ENCODE results near the gene TMEFF1.

Gene TMEFF1, protein sequence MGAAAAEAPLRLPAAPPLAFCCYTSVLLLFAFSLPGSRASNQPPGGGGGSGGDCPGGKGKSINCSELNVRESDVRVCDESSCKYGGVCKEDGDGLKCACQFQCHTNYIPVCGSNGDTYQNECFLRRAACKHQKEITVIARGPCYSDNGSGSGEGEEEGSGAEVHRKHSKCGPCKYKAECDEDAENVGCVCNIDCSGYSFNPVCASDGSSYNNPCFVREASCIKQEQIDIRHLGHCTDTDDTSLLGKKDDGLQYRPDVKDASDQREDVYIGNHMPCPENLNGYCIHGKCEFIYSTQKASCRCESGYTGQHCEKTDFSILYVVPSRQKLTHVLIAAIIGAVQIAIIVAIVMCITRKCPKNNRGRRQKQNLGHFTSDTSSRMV

DNA sequence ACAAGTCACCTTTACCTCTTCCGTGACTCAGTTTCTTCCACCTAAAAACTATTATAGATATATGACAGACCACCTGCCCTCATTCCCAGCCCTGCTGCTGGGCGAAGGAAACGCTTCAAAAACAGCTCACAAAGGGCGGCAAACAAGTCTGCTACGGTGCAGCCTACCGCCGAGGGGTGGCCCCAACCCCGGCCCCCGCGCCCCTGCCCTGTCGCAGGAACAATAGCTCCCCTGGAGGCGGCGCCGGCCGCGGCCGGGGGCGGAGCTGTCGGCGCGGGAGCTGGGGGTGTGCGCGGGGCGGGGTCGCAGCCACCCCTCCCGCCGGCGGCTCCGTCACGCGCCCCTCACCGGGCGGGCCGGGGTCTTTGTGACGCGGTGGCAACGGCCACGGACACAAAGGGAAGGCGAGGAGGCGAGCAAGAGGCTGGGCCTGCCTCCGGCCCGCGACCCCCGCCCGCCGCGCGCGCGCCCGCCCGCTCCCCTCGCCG, at the start of gene TMEFF1:
TMEFF1 (plus strand) TSS at position 362 of the 488 bp plus-strand sequence. CDS start 396 bp downstream, outside the sequence.
- DNase-seq (ENCODE audit: extremely low spot score), result peak; percentile 80
- ChIA-PET POLR2A (interaction anchor here (0.6 kb wide), 1 partner anchor 12 kb away, joined by 3 read pairs; no protein-coding TSS in a partner anchor), CTCF (interaction anchor here (1.1 kb wide), 1 partner anchor 8 kb away, joined by 3 read pairs; no protein-coding TSS in a partner anchor)
- TF ChIP-seq PKNOX1 (IDR thresholded peaks at IDR 0.05), result no peak
- peak; percentile 78 for TF ChIP-seq L3MBTL2 (conservative IDR thresholded peaks at IDR 0.05)
- TF ChIP-seq ARNT (IDR thresholded peaks at IDR 0.05), result no peak
- no peak for TF ChIP-seq FOXK2 (IDR thresholded peaks at IDR 0.05)

DNA sequence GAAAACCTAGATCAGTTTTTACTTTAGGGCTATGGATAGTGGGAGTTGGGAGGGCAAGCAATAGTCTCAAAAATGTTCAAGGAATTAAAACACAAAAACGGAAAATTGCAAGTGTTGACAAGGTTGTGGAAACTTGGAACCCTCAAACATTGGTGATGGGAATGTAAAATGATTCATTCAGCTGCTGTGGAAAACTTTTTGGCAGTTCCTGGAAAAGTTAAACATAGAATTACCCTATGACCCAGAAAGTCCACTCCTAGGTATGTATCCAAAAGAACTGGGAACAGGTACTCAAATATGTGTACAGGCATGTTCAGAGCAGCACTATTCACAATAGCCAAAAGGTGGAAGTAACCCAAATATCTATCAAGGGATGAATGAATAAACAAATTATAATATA, 47.2 kb upstream of the TMEFF1 start:
- POLR2A ChIA-PET, result interaction anchor here (0.8 to 2.6 kb wide), 3 partner anchors 10 to 72 kb away, joined by 3 to 12 read pairs (median 4); no protein-coding TSS in a partner anchor
- CTCF ChIA-PET, result no interaction called here
- no peak for DNase-seq (ENCODE audit: extremely low spot score)
- TF ChIP-seq ARNT (IDR thresholded peaks at IDR 0.05) (no peak), FOXA1 (IDR thresholded peaks at IDR 0.05) (no peak), SP1 (IDR thresholded peaks at IDR 0.05) (no peak), FOXK2 (IDR thresholded peaks at IDR 0.05) (no peak), BHLHE40 (IDR thresholded peaks at IDR 0.05; ENCODE audit: borderline replicate concordance) (no peak), L3MBTL2 (conservative IDR thresholded peaks at IDR 0.05) (no peak), TARDBP (IDR thresholded peaks at IDR 0.05) (no peak), SUZ12 (IDR thresholded peaks at IDR 0.05) (no peak), FOXM1 (IDR thresholded peaks at IDR 0.05; ENCODE audit: borderline replicate concordance) (no peak), HDGF (IDR thresholded peaks at IDR 0.05; ENCODE audit: borderline replicate concordance) (no peak), ELF4 (IDR thresholded peaks at IDR 0.05) (no peak), CTBP1 (IDR thresholded peaks at IDR 0.05; ENCODE audit: borderline replicate concordance) (no peak), LEF1 (IDR thresholded peaks at IDR 0.05; ENCODE audit: borderline replicate concordance) (no peak), ZNF384 (IDR thresholded peaks at IDR 0.05) (no peak), NFRKB (IDR thresholded peaks at IDR 0.05) (no peak), PKNOX1 (IDR thresholded peaks at IDR 0.05) (no peak)

DNA sequence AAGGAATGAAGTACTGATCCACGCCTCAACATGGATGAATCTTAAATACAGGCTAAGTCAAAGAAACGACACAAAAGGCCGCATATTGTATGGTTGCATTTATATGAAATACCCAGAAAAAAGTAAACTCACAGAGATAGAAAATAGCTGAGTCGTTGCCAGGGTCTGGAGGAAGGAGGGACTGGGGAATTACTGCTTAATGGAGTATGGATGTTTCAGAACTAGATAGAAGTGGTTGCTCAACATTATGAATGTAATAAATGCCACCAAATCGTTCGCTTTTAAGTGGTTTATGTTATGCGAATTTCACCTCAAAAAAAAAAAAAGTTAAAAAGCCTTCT, 46.8 kb upstream of the TMEFF1 start:
- no peak for TF ChIP-seq ARNT (IDR thresholded peaks at IDR 0.05)
- no peak for TF ChIP-seq CTBP1 (IDR thresholded peaks at IDR 0.05; ENCODE audit: borderline replicate concordance)
- TF ChIP-seq LEF1 (IDR thresholded peaks at IDR 0.05; ENCODE audit: borderline replicate concordance), result no peak
- CTCF ChIA-PET, result no interaction called here
- DNase-seq (ENCODE audit: extremely low spot score), result no peak
- POLR2A ChIA-PET, result interaction anchor here (0.7 to 2.6 kb wide), 5 partner anchors 10 to 74 kb away, joined by 3 to 12 read pairs (median 4); no protein-coding TSS in a partner anchor

- TF ChIP-seq FOXK2 (IDR thresholded peaks at IDR 0.05) (no peak), L3MBTL2 (conservative IDR thresholded peaks at IDR 0.05) (peak; percentile 72), LEF1 (IDR thresholded peaks at IDR 0.05; ENCODE audit: borderline replicate concordance) (no peak), FOXM1 (IDR thresholded peaks at IDR 0.05; ENCODE audit: borderline replicate concordance) (peak; percentile 55; the same call in 1 of the 2 replicates)
- ChIA-PET CTCF (interaction anchor here (0.6 kb wide), 1 partner anchor 22 kb away, joined by 4 read pairs; no protein-coding TSS in a partner anchor), POLR2A (interaction anchor here (0.7 to 2.6 kb wide), 5 partner anchors 9 to 75 kb away, joined by 3 to 12 read pairs (median 4); no protein-coding TSS in a partner anchor)
- peak; percentile 78 for DNase-seq (ENCODE audit: extremely low spot score)
Observed at GRCh38 chr9:100426530-100427365, 46.2 kb upstream of the TMEFF1 start, which contains the start of gene MSANTD3. TSS of gene MSANTD3 (plus strand) at chr9:100427143. CDS start at chr9:100441939, 14,796 bp downstream.

- POLR2A ChIA-PET, result interaction anchor here (0.8 to 2.6 kb wide), 3 partner anchors 13 to 74 kb away, joined by 3 to 12 read pairs (median 6); no protein-coding TSS in a partner anchor
- CTCF ChIA-PET, result no interaction called here
- TF ChIP-seq SP1 (IDR thresholded peaks at IDR 0.05) (no peak), BHLHE40 (IDR thresholded peaks at IDR 0.05; ENCODE audit: borderline replicate concordance) (no peak), ELF4 (IDR thresholded peaks at IDR 0.05) (no peak), TARDBP (IDR thresholded peaks at IDR 0.05) (no peak), FOXM1 (IDR thresholded peaks at IDR 0.05; ENCODE audit: borderline replicate concordance) (no peak), PKNOX1 (IDR thresholded peaks at IDR 0.05) (no peak), ARNT (IDR thresholded peaks at IDR 0.05) (no peak), CTBP1 (IDR thresholded peaks at IDR 0.05; ENCODE audit: borderline replicate concordance) (no peak), FOXA1 (IDR thresholded peaks at IDR 0.05) (no peak), SUZ12 (IDR thresholded peaks at IDR 0.05) (no peak), NFRKB (IDR thresholded peaks at IDR 0.05) (no peak)
- peak; percentile 66 for DNase-seq (ENCODE audit: extremely low spot score)
Observed at GRCh38 chr9:100427366-100428263, 45.3 kb upstream of the TMEFF1 start.

Measured in HEK293T (cell line).